Gastroesophageal sphincter (tissue), 4 donors: Measurements from ENCODE around the gene SDK2. TPM values are rescaled to one million over a fixed set of nuclear protein-coding genes. Genes with fewer than 3 reads are reported as not detected.

Experiments
- ATAC-seq: fragments of 150-250 bp; one replicate; pipeline ENCODE4 v1.9.1; 2016; ENCODE audit warnings: mild to moderate bottlenecking, moderate library complexity
- H3K27ac ChIP-seq, 4 donors: fragments of 200-600 bp; sonication (generic) in 3 of 4; 1 replicate in 3 of 4; 2 replicates in 1 of 4; pipeline ENCODE4 v1.5.1; 2016 to 2019
- H3K27me3 ChIP-seq: fragments of 200-600 bp; sonication (generic); one replicate; pipeline ENCODE4 v1.5.1; 2019
- H3K36me3 ChIP-seq, 2 donors: fragments of 200-600 bp; sonication (generic); one replicate each; pipeline ENCODE4 v1.5.1; 2019; ENCODE audit warnings: control low read depth in 1 of 2
- H3K4me1 ChIP-seq, 3 donors: fragments of 200-600 bp; sonication (generic); 1 replicate in 2 of 3; 2 replicates in 1 of 3; pipeline ENCODE4 v1.5.1; 2016 to 2019; ENCODE audit warnings: control low read depth in 2 of 3
- H3K4me3 ChIP-seq, 2 donors: fragments of 200-600 bp; sonication (generic); one replicate each; pipeline ENCODE4 v1.5.1; 2019; ENCODE audit warnings: mild to moderate bottlenecking in 1 of 2, moderate library complexity in 1 of 2
- H3K9me3 ChIP-seq, 3 donors: fragments of 200-600 bp; sonication (generic); one replicate each; pipeline ENCODE4 v1.5.1; 2017 to 2019; ENCODE audit warnings: control low read depth in 2 of 3
- CTCF ChIP-seq, 4 experiments: fragments of 200-600 bp in 2 of 4; fragments of 450-650 bp in 2 of 4; sonication (generic) in 1 of 4; IDR thresholded peaks; one replicate each; pipeline ENCODE4 v1.5.1; 2017 to 2019; ENCODE audit warnings: antibody characterized with exemption in 4 of 4, mild to moderate bottlenecking in 2 of 4, moderate library complexity in 2 of 4
- EP300 ChIP-seq: sonication (generic); formaldehyde crosslinking; IDR thresholded peaks from one replicate; pipeline ENCODE4 v1.6.1; 2017; ENCODE audit warnings: antibody characterized with exemption, mild to moderate bottlenecking
- POLR2A ChIP-seq, 2 donors: fragments of 450-650 bp; IDR thresholded peaks; one replicate each; pipeline ENCODE4 v1.6.1; 2017; ENCODE audit warnings: antibody characterized with exemption in 2 of 2, mild to moderate bottlenecking in 2 of 2, moderate library complexity in 1 of 2
- POLR2AphosphoS5 ChIP-seq: sonication (generic); formaldehyde crosslinking; IDR thresholded peaks from one replicate; pipeline ENCODE4 v1.6.1; 2017; ENCODE audit warnings: antibody characterized with exemption
- WGBS, 2 donors: methylation state at CpG; one replicate each; pipeline ENCODE4 v1.1.5; 2018; ENCODE audit warnings: low coverage in 1 of 2; 5-methylcytosine and 5-hydroxymethylcytosine counted together
- total RNA-seq, 4 donors: library from RNA; depleted of rRNA; stranded (reverse); fragments of >200 nt; gene quantifications; one replicate each; pipeline ENCODE4 v1.1.0, GENCODE V29; 2016

The SDK2 gene
- total RNA-seq, 4 donors from 2014 or later = 0.31 to 2.0 (median 0.78) TPM

DNA sequence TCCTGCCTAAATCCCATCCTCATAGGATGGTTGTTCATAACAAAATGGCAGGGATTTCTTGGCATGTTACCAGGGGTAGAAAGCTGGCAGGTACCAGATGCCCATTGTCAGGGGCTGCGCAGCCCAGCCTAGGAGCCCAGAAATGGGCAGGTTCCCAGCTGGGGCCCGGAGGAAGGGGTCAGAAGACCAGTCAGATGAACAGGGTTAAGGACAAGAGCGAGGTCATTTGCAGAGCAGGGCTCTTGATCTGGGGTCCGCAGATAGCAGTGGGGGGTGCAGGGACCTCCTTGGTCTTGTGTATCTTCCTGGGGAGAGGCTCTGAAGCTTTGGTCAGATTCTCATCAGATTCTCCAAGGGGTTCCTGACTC lies 280.1 kb downstream of the SDK2 start:
- Histone ChIP-seq H3K4me3 (no peak overlapping the region), H3K36me3 (no peaks in the 10 kb centered on the region), H3K27me3 (no peaks in the 10 kb centered on the region), H3K27ac (no peak overlapping the region), H3K4me1 (peaks cover 0 to 29% (median 0%) of the 10 kb centered on the region in 3 donors), H3K9me3 (no peaks in the 10 kb centered on the region)
- TF ChIP-seq EP300 (no peak), POLR2A (IDR thresholded peaks at IDR 0.05) (no peak), POLR2AphosphoS5 (no peak), CTCF (IDR thresholded peaks at IDR 0.05) (no peak)
- no peak for ATAC-seq
- WGBS, 2 donors = 81 to 94% methylated on average over 2 to 4 of the region's 4 CpGs

DNA sequence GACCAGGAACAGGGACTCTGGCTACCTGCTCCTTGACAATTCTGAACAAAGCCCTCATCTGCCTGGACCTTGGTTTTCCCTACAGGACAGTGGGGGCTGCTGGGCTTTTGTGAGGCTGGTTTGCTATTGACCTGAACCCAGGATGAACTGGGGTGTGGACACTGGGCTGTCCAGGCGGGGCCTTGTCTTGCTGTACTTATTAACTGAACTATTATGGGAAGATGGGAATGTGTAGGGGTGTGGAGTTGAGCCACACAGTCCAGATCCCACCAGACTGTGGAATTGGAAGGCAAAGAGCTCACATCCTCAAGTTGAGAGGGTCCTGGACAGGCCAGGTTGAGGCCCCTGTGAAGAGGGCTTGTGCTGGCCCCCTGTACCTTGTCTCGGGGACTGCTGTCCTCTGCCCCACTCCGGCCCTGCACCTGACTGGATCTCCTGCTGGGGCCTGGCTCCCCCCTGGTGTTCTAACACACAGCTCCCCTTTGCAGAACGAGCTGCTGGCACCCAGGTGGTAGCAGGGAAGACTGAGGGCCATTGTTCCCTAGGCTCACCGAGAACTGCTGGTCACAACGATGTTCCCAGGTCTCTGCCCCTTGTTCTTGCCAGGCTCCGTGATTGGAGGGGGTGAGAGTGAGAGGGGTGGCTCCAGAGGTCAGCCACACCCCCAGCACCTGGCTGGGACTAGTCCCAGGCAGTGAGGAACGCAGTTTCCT lies 280.6 kb downstream of the SDK2 start:
- Histone ChIP-seq H3K27me3 (no peaks in the 10 kb centered on the region), H3K27ac (no peak overlapping the region), H3K36me3 (no peaks in the 10 kb centered on the region), H3K4me3 (no peak overlapping the region), H3K9me3 (no peaks in the 10 kb centered on the region), H3K4me1 (peaks cover 0 to 29% (median 0%) of the 10 kb centered on the region in 3 donors)
- 100% methylated on average over 1 of the region's 8 CpGs; no CpG with 5 or more reads in 1 of the 2 donors for WGBS, 2 donors
- TF ChIP-seq EP300 (no peak), POLR2A (IDR thresholded peaks at IDR 0.05) (no peak), POLR2AphosphoS5 (no peak), CTCF (IDR thresholded peaks at IDR 0.05) (no peak)
- ATAC-seq = no peak

DNA sequence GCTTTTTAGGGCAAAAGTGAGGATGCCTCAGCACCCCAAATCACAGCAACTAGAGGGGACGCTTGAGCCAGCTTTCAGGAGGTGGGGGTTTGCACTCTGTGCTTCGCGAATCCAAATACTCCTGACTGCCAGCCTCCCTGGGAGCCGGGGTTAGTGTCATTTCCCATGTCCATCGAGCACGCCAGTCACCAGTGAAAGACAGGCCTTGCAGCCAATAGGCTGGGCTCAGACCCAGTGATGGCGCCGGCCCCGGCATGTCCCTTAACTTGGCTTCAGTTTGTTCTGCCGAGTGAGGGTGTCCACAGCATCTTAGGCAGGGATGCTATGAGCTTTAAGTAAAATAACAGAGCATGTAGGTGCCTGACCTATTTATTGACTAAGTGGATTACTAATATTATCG lies 281.5 kb downstream of the SDK2 start:
- Histone ChIP-seq H3K4me1 (peaks cover 0 to 36% (median 0%) of the 10 kb centered on the region in 3 donors), H3K9me3 (no peaks in the 10 kb centered on the region), H3K27me3 (no peaks in the 10 kb centered on the region), H3K27ac (no peak overlapping the region), H3K36me3 (no peaks in the 10 kb centered on the region), H3K4me3 (no peak overlapping the region)
- no peak for ATAC-seq
- TF ChIP-seq POLR2A (IDR thresholded peaks at IDR 0.05) (no peak), POLR2AphosphoS5 (no peak), EP300 (no peak), CTCF (IDR thresholded peaks at IDR 0.05) (no peak)
- WGBS, 2 donors = 90% methylated on average over 2 of the region's 11 CpGs; no CpG with 5 or more reads in 1 of the 2 donors

DNA sequence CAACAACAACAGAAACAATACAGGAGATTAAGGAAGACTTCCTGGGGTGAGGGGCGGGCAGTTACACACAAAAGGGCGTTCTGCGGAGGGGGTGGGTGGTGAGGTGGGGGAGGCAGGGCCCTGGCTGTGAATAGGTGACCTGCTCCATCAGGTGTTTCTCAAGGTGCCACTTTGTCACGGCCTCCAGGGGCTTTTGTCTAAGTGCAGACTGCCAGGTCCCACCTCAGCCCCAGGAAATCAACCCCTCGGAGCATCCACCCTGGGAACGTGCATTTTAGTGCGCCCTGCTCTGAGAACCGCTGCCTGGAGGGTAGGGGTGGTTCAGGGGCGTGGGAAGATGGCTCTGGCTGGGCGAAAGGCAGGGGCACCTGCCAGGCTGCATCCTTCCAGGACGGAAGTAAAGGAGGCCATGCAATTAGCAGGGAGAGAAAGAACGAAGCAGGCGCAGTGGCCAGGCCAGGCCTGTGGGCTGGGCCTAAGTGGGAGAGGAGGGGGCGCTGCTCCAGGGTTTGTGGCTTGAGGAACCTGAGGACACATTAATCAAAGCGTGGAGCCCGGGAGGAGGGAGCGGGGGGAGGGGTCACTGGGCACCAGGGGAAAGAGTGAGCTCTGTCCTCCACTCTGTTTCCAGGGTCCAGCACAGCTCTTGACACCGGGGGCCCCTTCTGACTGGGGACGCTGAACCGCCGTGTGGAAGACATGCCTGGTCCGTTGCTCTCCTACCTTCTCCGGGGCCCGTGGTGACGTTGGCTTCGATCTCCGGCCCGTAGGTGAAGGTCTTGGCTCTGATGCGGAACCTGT lies 283.1 kb downstream of the SDK2 start:
- no peak for TF ChIP-seq POLR2AphosphoS5
- no peak for TF ChIP-seq EP300
- TF ChIP-seq CTCF (IDR thresholded peaks at IDR 0.05) = no peak
- no peak for TF ChIP-seq POLR2A (IDR thresholded peaks at IDR 0.05)
- no peak for ATAC-seq
- Histone ChIP-seq H3K36me3 (no peaks in the 10 kb centered on the region), H3K4me3 (no peak overlapping the region), H3K27ac (no peak overlapping the region), H3K4me1 (peaks cover 0 to 45% (median 7%) of the 10 kb centered on the region in 3 donors), H3K9me3 (no peaks in the 10 kb centered on the region), H3K27me3 (no peaks in the 10 kb centered on the region)
- 76 to 80% methylated on average over 6 to 12 of the region's 29 CpGs for WGBS, 2 donors
